Medulla oblongata (tissue), 1 donor: ENCODE results near the gene CDY1.
"Not testable (repeated sequence)": the region's sequence is repeated elsewhere in the genome, so short reads cannot be mapped to it uniquely, and the experiment has no call there.

Experiments
- DNase-seq: peaks from one replicate; pipeline ENCODE4 v3.0.0-alpha.2; 2015; ENCODE audit errors: extremely low spot score

CDY1 gene

GRCh38 chrY:25621817-25622216 lies at the start of gene CDY1:
Gene CDY1, plus strand, starts transcription at chrY:25622117. Its CDS starts 326 bp downstream, at chrY:25622443.
- not testable (repeated sequence) for DNase-seq

- DNase-seq: not testable (repeated sequence)
Observed at GRCh38 chrY:25593336-25593735, 28.6 kb upstream of the CDY1 start.

GRCh38 chrY:25620209-25620608 lies 1.7 kb upstream of the CDY1 start:
- DNase-seq: not testable (repeated sequence)

GRCh38 chrY:25626524-25626923 lies 4.6 kb downstream of the CDY1 start:
- DNase-seq: not testable (repeated sequence)

GRCh38 chrY:25630383-25631112 lies 8.6 kb downstream of the CDY1 start:
- DNase-seq: not testable (repeated sequence)

- not testable (repeated sequence) for DNase-seq
Observed at GRCh38 chrY:25639852-25640251, 17.9 kb downstream of the CDY1 start.

- DNase-seq: not testable (repeated sequence)
Observed at GRCh38 chrY:25643024-25643915, 21.4 kb downstream of the CDY1 start.
